ENCODE data around the gene FOXO6.

Gene FOXO6

GRCh38 chr1:41353744-41354143 lies 7.5 kb upstream of the FOXO6 start:
- no peak for DNase-seq

- no peak for DNase-seq
These were observed 6.3 kb upstream of the FOXO6 start for GRCh38 chr1:41354956-41355355.

- no peak for DNase-seq
These were observed 5.9 kb upstream of the FOXO6 start for GRCh38 chr1:41355356-41355755.

GRCh38 chr1:41355761-41356160 lies 5.5 kb upstream of the FOXO6 start:
- DNase-seq: no peak

DNA sequence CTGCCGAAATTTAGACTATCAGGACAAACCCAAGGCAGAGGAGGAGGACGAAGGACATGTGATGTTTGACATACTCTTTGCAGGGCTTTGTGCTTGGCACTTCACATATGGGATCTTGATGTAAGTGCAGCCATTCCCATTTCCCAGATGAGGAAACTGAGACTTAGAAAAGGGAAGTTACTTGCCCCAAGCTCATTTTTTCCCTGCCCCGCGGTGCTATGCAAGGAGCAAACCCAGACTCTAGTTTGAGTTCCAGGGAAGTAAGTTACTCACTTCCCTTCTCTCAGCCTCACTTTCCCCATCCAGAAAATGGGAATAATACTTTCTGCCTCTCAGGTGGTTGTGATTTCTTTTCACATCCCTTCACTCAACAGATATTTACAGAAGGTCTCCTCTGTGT lies 4.5 kb upstream of the FOXO6 start:
- no peak for DNase-seq

- DNase-seq: no peak
These were observed 3.7 kb upstream of the FOXO6 start for GRCh38 chr1:41357451-41358101.

- no peak for DNase-seq
These were observed 2.9 kb upstream of the FOXO6 start for GRCh38 chr1:41358131-41359021.

GRCh38 chr1:41359211-41360073 lies 1.8 kb upstream of the FOXO6 start:
- DNase-seq: no peak

DNA sequence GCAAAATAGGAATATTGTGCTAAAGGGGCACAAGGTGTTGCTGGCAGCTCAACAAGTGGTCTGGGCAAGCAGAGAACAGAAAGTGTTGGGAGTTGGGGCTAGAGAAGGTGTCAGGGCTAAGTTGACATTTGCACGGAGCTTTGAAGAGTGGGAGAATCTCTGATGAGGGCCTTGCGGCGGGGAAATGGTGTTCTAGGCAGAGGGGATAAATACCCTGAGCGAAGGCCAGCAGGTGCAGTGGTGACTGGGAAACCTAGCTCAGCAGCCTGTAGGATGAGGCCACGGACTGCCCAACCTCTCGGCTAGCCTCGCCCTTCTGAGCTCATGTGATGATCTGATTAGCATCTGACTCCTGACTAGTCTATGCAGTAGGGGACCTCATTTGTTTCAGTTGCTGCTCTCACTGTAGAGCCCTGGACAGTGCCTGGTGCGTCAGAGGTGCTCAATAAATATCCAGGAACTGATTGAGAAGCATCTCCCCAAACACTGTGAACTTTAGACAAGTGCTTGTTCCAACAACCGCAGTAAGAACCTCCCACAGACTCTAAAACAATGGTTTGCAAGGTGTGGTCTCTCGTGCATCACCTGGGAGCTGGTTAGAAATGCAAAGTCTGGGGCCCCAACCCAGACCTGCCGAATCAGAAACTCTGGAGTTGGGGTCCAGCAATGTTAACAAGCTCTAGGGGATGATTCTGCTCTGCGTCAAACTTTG lies 1.0 kb upstream of the FOXO6 start:
- no peak for DNase-seq

- no peak for DNase-seq
These were observed 492 bp downstream of the FOXO6 start for GRCh38 chr1:41361495-41362356.

GRCh38 chr1:41362357-41362721 lies 1.1 kb downstream of the FOXO6 start:
- DNase-seq: no peak

DNA sequence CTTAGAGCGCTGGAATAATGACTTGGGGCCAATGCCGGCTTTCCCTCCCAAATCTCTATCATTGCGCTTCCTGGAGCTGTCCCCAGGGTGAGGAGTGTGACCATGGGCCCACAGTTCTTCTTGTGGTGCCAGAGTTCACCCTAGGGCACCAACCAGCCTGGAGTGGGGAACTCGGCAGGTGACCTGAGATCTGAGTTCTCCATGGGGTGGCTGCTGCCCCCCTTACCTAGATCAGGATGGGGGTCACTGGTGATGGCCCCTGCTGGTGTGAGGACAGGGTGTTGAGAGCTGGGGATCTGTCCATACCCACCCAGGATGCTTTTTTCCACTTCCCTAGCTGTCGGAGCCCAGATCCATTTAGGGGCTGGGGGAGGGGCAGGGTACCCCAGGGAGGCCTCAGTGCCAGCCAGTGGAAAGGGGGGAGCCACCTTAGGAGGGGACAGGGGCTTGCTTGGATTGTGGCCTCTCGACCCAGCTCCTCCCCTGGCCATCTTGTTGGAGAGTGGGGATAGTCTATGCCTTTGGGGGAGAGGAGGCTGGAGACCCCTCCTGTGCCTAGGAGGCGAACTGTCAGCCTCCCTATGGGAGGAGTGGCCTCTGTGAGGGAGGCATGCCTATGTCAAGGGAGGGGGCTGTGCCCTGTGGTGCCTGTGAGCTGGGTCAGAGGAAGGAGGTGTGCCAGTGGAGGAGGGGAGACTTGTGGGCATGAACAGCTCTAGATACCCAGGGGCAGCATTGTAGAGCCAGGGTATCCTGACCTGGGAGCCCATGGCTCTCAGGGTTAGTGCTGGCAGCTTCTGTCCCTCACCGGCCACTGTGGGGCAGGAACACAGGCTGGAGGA lies 1.7 kb downstream of the FOXO6 start:
- no peak for DNase-seq

- DNase-seq: no peak
These were observed 2.5 kb downstream of the FOXO6 start for GRCh38 chr1:41363591-41364320.

DNA sequence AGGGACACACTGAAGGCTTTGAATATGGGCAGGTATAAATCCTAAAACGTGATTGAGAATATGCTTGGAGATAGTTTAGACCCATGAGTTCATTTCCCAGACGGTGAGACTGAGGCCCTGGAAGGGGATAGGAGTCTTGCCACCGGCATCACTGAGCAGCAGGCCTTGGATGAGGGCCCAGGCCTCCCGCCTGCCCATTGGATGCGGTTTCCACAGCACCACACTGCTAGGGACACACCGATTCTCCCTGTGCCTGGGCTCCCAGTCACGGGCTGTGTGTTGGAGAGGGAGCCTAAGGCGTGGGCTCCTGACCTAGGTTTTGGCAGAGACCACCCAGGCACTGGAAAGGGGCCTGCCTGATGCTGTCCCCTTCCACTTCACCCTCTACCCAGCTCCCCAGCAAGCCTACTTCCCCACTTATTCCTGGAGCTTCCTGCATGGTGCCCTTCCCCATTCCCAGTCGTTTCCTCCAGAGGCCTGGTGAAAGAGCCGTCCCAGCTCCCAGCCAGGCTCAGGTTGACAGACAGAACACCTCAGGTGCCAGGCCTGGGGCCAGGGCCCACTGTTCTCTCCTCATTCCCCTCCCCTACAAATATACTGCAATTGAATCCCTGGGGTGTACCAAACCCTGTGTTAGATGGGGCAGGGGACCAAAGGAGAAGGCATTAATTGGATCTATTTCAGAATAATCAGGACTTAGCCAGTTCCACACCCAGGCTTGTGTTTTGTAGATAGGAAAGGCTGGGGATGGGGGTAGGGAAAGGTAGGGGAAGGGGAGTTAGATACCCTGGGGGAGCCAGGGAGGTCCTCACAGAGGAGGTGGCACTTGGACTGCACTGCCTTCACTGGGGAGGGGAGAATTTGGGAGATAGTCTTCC lies 3.4 kb downstream of the FOXO6 start:
- DNase-seq: no peak

GRCh38 chr1:41365320-41365633 lies 4.0 kb downstream of the FOXO6 start:
- DNase-seq: no peak

DNA sequence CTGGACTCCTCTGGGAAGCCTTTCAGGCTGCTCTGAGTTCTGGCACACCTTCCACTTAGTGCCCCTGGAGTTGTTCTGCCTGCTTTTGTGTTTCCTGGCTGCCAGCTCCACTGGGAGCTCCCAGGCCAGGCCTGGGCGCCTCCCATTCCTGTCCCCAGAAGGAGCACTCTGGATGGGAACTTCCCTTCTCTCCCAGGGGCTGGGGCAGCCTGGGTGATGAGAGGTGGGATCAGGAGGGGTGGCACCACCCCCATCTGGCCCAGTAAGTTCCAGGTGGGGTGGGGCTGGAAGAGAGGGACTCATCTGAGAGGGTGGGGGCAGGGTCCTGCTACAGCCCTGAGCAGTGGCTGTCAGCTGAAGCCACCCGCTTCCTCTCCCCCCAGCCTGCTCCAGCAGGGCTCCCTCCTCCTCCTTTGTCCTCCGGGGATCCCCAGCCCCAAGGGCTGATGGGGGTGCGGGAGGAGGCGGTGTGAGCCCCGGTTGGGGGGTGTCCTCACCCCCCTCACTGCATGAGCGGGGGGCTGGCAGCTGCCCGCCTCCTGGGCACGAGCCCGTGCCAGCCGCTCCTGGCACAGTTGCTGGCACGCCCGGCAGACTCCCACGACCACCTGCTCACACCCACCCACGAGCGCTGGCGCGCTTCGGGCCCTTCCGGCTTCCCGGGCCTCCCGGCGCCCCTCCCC lies 4.7 kb downstream of the FOXO6 start:
- peak in 1 of 2 donors; percentile 40 for DNase-seq

DNA sequence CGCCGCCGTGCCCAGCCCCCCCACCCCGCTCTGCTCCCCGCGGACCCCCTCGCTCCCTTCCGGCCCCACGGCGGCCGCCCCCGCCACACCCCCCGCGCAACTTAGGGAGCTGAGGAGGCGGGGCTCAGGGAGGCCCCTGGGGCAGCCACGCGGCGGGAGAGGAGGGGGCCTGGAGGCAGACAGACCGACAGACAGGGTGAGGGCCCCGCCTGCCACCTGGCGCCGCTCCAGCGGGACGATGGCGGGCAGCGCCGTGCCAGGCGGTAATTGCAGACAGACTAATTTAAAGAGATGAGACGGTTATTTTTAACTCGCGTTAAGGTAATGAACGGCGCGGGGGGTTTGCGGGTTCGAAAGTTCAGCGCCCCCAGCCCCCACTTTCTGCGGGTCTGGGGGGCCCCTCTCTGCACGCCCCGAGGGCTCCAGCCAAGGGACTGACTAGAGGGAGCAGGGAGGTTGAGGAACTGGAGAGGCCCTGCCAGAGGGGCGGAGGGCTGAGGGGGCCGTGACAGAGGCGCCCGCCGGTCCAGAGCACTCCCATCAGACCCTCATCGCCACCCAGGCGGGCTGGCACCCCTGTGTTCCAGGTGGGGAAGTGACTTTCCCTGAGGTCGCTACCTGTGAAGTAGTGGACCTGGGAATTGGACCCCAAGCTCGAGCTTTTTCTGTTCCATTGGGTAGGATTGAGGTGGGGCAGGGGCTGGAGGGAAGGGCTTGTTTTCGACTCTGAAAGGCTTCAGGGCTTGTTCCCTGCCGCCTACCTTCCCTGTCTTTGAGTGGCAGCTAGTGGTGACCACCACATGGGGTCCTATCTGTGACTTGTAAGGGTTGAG lies 5.4 kb downstream of the FOXO6 start:
- DNase-seq: peak in 1 of 2 donors; percentile 22

GRCh38 chr1:41367288-41367642 lies 6.0 kb downstream of the FOXO6 start:
- DNase-seq: no peak

All from bone marrow (tissue), 2 donors.